Stimulated activated naive CD8-positive, alpha-beta T cell treated with anti-CD3 and anti-CD28 coated beads, Interleukin-15, Interleukin-2, amounts not matched to agents 100 ng/mL and 50 ng/mL, for 24 hours (primary cell): Measurements from ENCODE around the gene MPEG1.
A peak's percentile ranks its signal among the peaks of the same experiment; 100 is the strongest.

Source experiments
- H3K27ac Mint-ChIP-seq: one replicate; pipeline ENCODE4 v1.8.0; 2021; ENCODE audit warnings: mild to moderate bottlenecking, mixed read lengths
- H3K27me3 Mint-ChIP-seq: one replicate; pipeline ENCODE4 v1.8.0; 2021; ENCODE audit warnings: mixed read lengths
- H3K36me3 Mint-ChIP-seq: one replicate; pipeline ENCODE4 v1.8.0; 2021; ENCODE audit warnings: low read depth, mixed read lengths
- H3K4me1 Mint-ChIP-seq: one replicate; pipeline ENCODE4 v1.8.0; 2021; ENCODE audit warnings: low read depth, mixed read lengths
- H3K4me3 Mint-ChIP-seq: one replicate; pipeline ENCODE4 v1.8.0; 2021; ENCODE audit warnings: mild to moderate bottlenecking, mixed read lengths
- H3K9me3 Mint-ChIP-seq: one replicate; pipeline ENCODE4 v1.8.0; 2021; ENCODE audit warnings: mixed read lengths

Gene MPEG1, protein sequence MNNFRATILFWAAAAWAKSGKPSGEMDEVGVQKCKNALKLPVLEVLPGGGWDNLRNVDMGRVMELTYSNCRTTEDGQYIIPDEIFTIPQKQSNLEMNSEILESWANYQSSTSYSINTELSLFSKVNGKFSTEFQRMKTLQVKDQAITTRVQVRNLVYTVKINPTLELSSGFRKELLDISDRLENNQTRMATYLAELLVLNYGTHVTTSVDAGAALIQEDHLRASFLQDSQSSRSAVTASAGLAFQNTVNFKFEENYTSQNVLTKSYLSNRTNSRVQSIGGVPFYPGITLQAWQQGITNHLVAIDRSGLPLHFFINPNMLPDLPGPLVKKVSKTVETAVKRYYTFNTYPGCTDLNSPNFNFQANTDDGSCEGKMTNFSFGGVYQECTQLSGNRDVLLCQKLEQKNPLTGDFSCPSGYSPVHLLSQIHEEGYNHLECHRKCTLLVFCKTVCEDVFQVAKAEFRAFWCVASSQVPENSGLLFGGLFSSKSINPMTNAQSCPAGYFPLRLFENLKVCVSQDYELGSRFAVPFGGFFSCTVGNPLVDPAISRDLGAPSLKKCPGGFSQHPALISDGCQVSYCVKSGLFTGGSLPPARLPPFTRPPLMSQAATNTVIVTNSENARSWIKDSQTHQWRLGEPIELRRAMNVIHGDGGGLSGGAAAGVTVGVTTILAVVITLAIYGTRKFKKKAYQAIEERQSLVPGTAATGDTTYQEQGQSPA

DNA sequence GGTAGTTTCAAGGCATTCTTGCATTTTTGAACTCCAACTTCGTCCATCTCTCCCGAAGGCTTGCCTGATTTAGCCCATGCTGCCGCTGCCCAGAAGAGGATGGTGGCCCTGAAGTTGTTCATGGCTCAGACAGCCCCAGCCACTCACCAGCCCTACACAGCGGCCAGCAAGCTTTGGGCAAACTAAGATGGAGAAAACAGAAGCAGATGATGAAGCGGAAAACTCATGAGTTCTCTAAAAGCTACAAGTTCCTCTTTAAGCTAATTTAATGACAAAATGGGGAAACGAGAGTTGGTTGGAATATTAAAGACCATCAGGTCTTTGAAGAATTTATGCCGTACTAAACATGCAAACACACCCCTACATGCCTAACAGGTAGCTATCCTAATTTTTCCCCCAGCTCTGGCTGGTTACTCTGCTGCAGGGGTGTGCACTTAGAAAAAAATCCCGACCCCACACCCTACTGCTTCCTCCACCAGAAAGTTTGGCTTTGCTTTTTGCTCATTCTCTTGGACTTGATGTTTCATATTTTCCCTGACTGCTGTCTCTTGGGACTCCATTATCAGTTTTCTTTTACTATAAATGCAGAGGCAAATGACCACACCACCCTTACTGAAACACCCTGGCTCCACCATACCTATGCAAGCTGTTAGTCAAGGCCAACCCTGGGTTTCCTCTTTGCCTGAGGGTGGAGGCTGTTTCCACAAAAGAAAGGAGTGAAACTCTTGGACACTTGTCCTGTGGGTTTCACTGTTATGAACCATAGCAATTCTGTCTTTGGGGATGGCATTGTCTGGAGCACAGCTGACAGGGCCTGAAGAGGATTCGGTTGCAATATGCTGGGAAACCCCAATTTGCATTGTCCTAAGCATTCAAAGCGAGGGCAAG, at the start of gene MPEG1:
TSS of gene MPEG1 (minus strand) at position 184 of the 888 bp plus-strand sequence. CDS start at position 122, 62 bp downstream.
- H3K9me3 Mint-ChIP-seq = no peaks in the 10 kb centered on the region
- peak within 1 kb of the TSS; percentile 55 for H3K27ac Mint-ChIP-seq
- peaks cover 41% of the 10 kb centered on the region for H3K4me1 Mint-ChIP-seq
- peaks cover 43% of the 10 kb centered on the region for H3K27me3 Mint-ChIP-seq
- peak within 1 kb of the TSS; percentile 67 for H3K4me3 Mint-ChIP-seq
- no peaks in the 10 kb centered on the region for H3K36me3 Mint-ChIP-seq

DNA sequence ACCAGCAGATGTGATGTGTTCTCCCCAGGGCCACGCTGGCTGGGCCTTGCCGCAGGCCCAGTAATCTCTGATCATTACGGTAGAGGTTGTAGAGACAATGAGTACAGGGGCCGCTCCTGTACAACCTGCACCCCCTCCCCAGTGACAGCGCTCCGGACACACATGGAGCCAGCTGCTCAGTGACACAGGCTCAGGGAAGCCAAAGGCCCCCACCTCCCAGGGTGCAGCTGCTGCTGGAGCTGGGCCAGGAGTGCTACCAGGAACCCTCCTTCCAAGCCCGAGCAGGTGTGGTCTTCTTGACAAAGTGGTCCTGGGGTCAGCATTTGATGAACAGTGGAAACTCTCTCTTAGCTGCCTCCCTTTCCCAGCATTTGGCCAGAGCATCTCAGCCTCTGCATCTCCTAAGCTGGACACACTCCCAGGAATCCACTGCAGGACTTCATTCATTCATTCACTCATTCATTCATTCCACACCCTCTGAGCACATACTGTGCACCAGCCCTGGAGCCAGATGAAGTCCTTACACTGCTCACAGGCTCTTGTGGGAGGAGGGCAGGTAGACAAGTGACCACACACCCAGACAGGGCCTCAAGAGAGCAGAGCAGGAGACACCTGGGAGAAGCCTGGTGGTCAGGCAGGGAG, 49.6 kb upstream of the MPEG1 start:
- no peaks in the 10 kb centered on the region for H3K4me1 Mint-ChIP-seq
- no peaks in the 10 kb centered on the region for H3K27me3 Mint-ChIP-seq
- H3K4me3 Mint-ChIP-seq = no peak overlapping the region
- H3K9me3 Mint-ChIP-seq = no peaks in the 10 kb centered on the region
- H3K36me3 Mint-ChIP-seq = no peaks in the 10 kb centered on the region
- no peak overlapping the region for H3K27ac Mint-ChIP-seq

DNA sequence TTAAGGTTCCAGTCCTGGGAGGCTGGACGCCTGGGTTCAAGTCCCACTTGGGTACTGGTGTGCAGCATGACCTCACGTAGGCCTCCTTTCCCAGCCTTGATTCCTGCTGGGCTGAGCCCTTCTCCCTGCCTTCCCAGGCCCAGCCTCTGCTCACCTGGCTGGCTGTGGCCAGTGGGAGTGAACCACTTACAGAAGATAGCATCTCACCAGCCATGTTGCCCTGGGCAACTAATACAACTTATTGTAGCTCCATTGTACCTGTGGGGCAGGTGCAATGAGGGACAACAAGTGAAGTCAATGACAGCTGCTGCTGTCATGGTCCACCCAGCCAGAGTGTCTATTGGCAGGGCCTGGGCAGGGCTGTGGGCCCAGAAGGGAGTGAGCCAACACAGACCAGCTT, 48.4 kb upstream of the MPEG1 start:
- no peaks in the 10 kb centered on the region for H3K36me3 Mint-ChIP-seq
- no peaks in the 10 kb centered on the region for H3K27me3 Mint-ChIP-seq
- no peaks in the 10 kb centered on the region for H3K9me3 Mint-ChIP-seq
- H3K4me1 Mint-ChIP-seq = no peaks in the 10 kb centered on the region
- H3K4me3 Mint-ChIP-seq = no peak overlapping the region
- H3K27ac Mint-ChIP-seq = no peak overlapping the region

DNA sequence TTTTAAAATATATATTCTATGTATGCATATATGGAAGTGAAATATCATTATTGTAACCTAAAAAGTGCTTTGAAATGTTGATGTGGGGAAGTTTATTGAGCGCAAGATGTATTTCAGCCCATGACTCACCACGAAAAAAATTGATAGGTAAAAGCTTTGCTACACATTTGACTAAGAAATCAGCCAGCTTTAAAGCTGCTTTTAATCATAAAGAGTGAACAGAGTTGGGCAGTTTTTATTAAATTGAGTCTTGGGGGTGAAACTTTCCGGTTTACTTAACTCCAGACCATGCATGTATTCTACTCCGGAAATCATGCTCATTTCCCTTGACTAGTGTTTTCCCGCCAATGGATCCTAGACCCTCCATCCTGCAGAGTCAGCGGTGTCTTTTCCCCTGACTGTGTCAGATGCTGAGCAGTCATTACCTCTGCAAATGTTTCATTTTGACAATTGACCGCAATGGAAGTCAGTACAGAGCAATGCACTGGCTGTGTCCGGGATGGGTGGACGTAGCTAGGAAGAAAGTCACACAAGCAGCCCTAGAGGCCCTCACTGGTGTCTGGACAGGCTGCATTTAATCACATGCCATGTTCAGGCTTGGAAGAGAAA, 47.2 kb upstream of the MPEG1 start:
- Mint-ChIP-seq H3K4me3 (no peak overlapping the region), H3K4me1 (no peaks in the 10 kb centered on the region), H3K9me3 (no peaks in the 10 kb centered on the region), H3K27me3 (no peaks in the 10 kb centered on the region), H3K27ac (no peak overlapping the region), H3K36me3 (no peaks in the 10 kb centered on the region)

DNA sequence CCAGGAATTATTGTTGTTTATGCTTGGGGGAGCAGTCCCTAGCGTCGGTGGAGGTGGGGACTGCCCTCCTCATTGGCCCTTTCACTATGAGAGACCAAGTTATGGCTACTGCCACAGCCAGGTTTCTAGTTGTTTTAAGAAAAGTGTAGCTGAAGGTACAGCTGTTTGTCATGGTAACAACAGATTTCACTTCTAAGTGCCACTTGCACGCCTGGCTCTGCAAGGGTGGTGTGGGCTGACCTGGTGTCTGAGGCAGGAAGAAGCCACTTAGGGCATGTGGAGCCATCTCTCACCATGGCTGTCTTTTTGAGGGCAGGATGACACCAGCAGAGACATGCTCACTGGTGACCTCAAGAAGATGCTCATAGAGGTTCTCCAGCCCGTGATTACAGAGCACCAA, 46.3 kb upstream of the MPEG1 start:
- H3K9me3 Mint-ChIP-seq = no peaks in the 10 kb centered on the region
- H3K27ac Mint-ChIP-seq = no peak overlapping the region
- no peak overlapping the region for H3K4me3 Mint-ChIP-seq
- H3K36me3 Mint-ChIP-seq = no peaks in the 10 kb centered on the region
- no peaks in the 10 kb centered on the region for H3K27me3 Mint-ChIP-seq
- H3K4me1 Mint-ChIP-seq = peaks cover 3% of the 10 kb centered on the region

DNA sequence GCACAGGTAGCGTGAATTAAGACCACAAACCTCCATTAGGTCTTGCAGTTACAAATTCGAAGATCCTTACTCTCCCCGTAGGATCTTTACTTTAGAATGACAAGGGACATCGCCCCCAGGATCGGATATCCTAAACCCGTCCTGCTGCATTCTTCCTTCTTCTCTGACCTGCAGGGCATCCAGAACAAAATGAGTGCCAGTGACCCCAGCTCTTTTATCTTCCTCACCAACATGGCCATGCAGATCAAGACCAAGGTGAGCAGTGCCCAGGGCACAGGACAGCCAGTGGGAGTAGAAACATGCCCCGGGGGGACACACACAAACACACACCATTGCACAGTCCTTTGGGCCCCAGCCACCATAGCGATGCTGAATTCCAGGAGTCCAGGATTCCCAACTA, 42.6 kb upstream of the MPEG1 start:
- Mint-ChIP-seq H3K4me1 (peaks cover 3% of the 10 kb centered on the region), H3K4me3 (no peak overlapping the region), H3K9me3 (no peaks in the 10 kb centered on the region), H3K27ac (no peak overlapping the region), H3K27me3 (no peaks in the 10 kb centered on the region), H3K36me3 (no peaks in the 10 kb centered on the region)

DNA sequence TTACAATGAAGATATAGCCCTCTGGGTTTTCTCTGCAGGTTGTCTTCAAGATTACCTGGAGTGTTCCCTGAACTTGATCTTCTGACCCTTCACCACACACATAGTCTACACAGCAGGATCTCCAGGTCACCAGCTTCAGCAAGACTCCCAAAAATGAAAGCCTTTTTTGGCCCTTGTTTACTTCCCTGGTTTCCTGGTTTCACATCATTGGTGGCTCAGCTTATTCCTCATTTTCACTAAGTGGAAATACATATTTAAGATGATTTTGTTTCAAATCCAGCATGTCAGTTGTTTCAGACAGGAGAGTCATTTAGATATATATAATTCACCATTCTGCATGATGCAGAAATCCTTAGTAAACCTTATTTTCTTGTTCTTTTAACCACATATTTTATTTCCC, 41.6 kb upstream of the MPEG1 start:
- Mint-ChIP-seq H3K4me1 (peaks cover 3% of the 10 kb centered on the region), H3K36me3 (no peaks in the 10 kb centered on the region), H3K4me3 (no peak overlapping the region), H3K9me3 (no peaks in the 10 kb centered on the region), H3K27ac (no peak overlapping the region), H3K27me3 (no peaks in the 10 kb centered on the region)

DNA sequence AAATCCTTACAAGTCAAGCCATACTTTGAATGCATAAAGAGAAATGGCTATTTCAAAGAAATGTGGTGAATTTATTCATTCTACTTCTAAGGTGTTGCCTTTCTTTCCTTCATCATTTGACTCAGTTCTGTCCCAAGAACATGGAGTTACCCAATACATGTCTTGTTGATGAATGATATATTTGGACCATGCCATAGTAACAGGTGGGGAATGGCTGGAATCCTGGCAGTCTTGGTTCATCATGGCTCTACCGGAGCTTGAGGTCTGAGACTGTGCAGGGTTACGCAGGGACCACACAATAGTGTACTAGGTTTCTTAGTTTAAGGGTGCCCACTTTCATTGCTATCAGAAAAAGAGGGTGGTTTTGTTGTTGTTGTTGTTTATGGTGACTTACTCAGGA, 40.3 kb upstream of the MPEG1 start:
- Mint-ChIP-seq H3K4me1 (peaks cover 10% of the 10 kb centered on the region), H3K36me3 (no peaks in the 10 kb centered on the region), H3K9me3 (peaks cover 7% of the 10 kb centered on the region), H3K4me3 (no peak overlapping the region), H3K27ac (no peak overlapping the region), H3K27me3 (no peaks in the 10 kb centered on the region)

DNA sequence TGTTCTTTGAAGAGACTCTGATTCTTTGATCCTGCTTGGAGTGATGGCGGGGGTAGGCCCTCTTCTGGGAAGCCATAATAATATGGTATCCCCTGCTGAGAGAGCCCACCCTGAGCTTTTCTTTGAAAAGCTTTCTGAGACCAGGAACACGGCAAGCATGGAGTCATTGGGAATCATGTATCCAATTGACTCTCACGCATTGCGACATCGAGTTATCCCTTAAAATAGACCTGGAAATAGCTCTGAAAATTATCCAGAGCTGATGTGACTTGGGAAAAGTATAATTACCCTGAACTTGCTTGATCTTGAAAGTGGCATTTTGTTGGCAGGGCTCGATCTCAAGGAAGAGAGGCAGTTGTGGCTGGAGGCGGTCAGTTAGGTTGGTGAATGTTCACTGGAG, 36.8 kb upstream of the MPEG1 start:
- Mint-ChIP-seq H3K9me3 (peaks cover 7% of the 10 kb centered on the region), H3K36me3 (no peaks in the 10 kb centered on the region), H3K27ac (no peak overlapping the region), H3K4me1 (peaks cover 20% of the 10 kb centered on the region), H3K4me3 (no peak overlapping the region), H3K27me3 (no peaks in the 10 kb centered on the region)

DNA sequence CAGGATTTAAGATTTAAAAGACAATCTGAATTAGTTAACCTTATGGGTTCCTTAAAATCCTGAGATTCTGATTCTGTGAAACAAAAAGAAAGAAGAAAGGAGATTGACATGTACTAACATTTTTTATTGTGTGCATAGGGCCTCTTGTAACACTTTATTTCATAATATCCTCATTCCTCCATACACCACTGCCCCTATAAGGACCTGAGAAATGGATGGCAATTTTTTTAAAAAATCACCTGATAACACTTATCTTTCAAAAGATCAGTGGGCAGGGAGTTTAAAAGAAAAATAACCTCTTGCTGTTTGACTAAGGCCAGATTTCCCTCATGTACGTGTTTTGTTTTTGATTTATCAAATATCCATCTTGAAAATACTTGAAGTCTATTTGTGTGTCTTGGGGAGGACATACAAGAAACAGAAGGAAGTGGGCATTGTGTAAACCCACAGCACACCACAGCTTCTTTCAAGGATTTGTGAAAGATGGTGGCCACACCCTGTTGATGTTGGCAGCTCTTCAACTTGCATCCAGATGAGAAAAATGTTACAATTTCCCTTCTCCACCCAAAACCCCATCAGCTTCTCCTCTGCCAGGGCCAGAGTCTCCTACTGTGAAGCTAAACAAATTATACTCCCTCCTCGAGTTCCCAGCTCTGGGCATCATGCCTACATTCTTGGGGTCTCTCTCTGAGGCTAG, 35.0 kb upstream of the MPEG1 start:
- Mint-ChIP-seq H3K27ac (no peak overlapping the region), H3K4me1 (peaks cover 17% of the 10 kb centered on the region), H3K9me3 (peaks cover 7% of the 10 kb centered on the region), H3K36me3 (no peaks in the 10 kb centered on the region), H3K27me3 (no peaks in the 10 kb centered on the region), H3K4me3 (no peak overlapping the region)

DNA sequence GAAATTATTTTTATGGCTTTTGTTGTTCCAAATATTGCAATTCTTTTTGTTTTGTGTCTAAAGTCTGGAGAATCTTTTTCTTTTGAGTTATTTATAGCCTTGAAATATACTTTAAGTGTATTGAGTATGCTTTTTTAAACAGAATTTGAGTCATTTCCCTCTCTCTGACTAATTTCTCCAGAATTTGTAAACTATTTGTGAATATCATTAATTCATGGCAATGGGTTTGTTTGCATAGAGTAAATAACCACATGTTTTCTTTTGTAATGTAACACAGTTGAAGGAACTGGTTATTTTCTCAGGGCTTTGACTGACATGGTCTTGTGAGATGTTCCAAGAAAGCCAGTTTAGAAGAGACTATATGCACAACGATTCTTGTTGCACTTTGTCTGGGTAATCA, 30.9 kb upstream of the MPEG1 start:
- no peak overlapping the region for H3K27ac Mint-ChIP-seq
- H3K4me3 Mint-ChIP-seq = no peak overlapping the region
- peaks cover 12% of the 10 kb centered on the region for H3K9me3 Mint-ChIP-seq
- H3K4me1 Mint-ChIP-seq = peaks cover 17% of the 10 kb centered on the region
- H3K36me3 Mint-ChIP-seq = no peaks in the 10 kb centered on the region
- H3K27me3 Mint-ChIP-seq = no peaks in the 10 kb centered on the region

DNA sequence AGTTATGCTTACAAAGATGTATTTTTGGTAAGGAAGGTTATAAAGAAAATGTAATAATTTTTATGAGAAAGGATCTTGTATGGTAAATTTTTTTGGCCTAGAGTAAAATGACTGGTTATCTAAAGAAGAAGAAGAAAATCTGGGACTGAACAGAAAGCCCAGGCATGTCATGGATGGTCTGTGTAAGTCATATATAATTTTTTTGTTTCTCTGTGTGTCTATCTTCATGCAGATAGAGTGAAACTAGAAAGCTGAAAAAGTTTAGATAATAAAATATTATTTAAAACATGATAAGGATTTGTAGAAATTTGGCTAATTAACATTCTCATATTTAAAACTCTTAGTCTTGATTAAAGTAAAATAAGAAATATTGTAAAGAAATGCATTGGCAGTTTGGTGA, 27.6 kb upstream of the MPEG1 start:
- Mint-ChIP-seq H3K4me3 (no peak overlapping the region), H3K4me1 (no peaks in the 10 kb centered on the region), H3K27me3 (peaks cover 13% of the 10 kb centered on the region), H3K36me3 (no peaks in the 10 kb centered on the region), H3K27ac (no peak overlapping the region), H3K9me3 (peaks cover 18% of the 10 kb centered on the region)

DNA sequence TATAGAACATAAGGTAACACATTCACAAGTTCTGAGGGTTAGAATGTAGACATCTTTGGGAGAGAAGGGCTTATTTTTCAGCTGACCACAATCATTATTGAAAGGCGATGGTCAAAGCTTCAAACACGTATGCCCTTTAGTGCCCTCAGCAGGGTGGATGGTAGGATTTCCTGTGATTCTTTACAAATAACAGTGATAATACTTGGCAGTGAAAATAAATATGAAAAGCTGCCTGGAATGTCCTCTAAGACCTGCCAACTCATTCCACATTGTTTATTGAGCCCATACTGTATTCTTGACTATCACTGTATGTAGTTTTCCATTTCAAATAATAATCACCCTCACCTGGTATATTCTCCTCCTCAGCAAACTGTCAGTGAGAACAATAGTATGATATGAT, 13.7 kb upstream of the MPEG1 start:
- Mint-ChIP-seq H3K27ac (no peak overlapping the region), H3K36me3 (no peaks in the 10 kb centered on the region), H3K4me1 (peaks cover 18% of the 10 kb centered on the region), H3K4me3 (no peak overlapping the region), H3K27me3 (peaks cover 5% of the 10 kb centered on the region), H3K9me3 (peaks cover 5% of the 10 kb centered on the region)

DNA sequence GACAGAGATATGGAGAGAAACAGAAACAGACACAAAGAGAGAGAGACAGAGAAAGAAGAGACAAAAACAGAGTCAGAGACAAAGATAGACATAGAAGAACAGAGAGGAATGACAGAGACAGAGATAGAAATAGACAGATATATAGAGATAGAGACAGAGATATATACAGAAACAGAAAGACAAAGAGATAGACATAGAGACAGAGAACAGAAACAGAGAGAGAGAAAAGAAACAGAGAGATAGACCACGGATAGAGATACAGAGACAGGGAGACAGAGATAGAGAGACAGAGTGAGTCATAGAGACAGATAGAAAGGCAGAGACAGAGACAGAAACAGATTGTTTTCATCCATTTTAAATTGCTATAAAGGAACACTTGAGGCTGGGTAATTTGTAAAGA, 12.3 kb upstream of the MPEG1 start:
- Mint-ChIP-seq H3K4me3 (no peak overlapping the region), H3K36me3 (no peaks in the 10 kb centered on the region), H3K9me3 (no peaks in the 10 kb centered on the region), H3K27ac (no peak overlapping the region), H3K4me1 (peaks cover 21% of the 10 kb centered on the region), H3K27me3 (no peaks in the 10 kb centered on the region)
